HEK293T (cell line): ENCODE results near the gene ZDHHC18.

Source experiments
- FOXK2 ChIP-seq: fragments of 450-650 bp; IDR thresholded peaks from 2 replicates; pipeline ENCODE4 v1.6.1; 2016; ENCODE audit warnings: mild to moderate bottlenecking
- SUZ12 ChIP-seq: fragments of 450-650 bp; IDR thresholded peaks from 2 replicates; pipeline ENCODE4 v1.6.1; 2016; ENCODE audit warnings: mild to moderate bottlenecking

- TF ChIP-seq FOXK2 (no peak), SUZ12 (no peak)
These were observed 34.9 kb upstream of the ZDHHC18 start for GRCh38 chr1:26791626-26792025.
